GM21786 (cell line): ENCODE results near the gene PLCL1.
"Not testable (repeated sequence)": the region's sequence is repeated elsewhere in the genome, so short reads cannot be mapped to it uniquely, and the experiment has no call there.

Experiments
- ATAC-seq: cut with Tn5 transposase; IDR thresholded peaks from one replicate; pipeline ENCODE4 v1.9.1; 2021; ENCODE audit not compliant: unreplicated experiment

PLCL1 gene

DNA sequence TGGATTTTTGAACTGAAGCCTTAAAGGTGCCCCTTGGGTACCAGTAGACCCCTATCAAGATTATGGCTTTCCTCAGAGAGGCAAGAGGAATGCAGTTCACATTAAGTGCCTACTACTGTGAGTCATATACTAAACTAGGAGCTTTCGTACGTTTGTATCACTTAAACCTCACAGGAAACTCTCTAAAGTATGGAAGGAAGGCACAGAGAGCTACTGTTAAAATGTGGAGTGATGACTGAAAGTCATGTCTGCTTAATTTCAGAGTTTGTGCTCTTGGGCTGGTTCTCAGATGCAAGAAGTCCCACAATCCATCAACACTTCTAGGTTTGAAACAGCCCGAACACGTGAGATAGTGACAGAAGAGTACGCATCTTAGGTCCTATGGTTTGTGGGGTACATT is 4.7 kb downstream of the PLCL1 start:
- no peak for ATAC-seq

DNA sequence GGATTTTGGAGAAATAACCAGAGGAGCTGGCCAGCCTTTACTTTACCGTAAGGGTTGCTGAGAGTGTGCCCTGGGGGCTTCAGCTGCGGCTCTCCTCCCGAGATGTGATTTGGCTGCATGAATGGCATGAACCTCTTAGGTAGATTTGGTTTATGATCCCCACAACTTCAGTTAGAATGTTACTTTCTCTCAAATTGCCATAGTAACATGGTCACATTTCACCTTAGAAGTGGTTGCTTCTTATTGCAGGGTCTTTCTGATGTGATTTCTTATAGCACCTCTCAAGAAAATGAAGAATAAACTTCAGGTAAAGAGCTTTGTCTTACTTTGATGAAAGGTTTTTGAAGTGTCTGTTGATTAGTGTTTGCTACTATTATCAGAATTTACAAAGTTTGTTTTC is 5.6 kb downstream of the PLCL1 start:
- no peak for ATAC-seq

DNA sequence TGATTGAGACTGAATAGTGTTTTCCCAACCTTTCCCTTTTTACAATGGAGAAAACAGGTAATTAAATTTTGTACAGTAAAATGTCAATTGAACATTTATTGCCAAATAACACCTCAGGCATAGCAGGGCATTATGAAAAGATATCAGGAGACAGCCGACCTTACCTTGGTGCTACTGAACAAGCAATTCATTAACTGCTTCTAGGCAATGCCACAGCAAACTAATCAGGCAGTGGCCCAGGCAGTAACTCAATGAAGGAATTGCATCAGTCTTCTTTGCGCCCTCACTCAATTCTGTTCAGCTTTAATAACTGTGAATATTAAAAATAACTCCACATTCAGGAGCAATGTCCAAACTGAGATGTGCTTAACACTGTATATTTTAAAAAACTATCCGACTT is 6.1 kb downstream of the PLCL1 start:
- no peak for ATAC-seq

DNA sequence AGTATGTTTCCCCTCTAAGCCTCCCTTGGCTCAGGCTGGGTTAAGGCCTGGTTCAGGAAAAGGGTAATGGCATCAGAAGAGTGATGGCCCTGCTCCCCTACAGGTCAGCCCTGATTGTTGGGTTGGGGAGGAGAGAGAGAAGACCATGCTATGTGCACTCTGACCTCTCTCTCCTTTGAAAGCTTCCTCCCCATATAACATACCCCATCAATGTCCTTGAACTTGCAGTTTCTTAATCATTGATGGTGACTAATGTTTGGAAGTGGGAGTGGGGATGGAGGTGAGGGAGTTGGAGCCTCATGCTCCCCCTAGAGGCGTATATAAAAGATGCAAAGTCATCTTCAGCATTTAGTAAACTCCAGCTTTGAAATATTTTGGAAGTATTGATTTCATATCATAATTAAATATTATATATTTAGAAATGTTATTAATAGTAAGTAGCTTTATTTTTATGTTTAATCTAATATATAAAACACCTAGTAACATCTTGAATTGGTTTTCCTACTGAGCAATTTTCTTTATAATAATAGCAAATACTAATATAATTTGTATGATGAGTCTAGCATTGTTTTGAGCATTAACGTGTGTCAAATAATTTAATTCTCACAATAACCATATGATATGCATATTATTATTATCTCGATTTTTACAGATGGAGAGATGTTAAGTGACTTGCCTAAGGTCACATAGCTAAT is 8.8 kb downstream of the PLCL1 start:
- peak; percentile 52 for ATAC-seq

DNA sequence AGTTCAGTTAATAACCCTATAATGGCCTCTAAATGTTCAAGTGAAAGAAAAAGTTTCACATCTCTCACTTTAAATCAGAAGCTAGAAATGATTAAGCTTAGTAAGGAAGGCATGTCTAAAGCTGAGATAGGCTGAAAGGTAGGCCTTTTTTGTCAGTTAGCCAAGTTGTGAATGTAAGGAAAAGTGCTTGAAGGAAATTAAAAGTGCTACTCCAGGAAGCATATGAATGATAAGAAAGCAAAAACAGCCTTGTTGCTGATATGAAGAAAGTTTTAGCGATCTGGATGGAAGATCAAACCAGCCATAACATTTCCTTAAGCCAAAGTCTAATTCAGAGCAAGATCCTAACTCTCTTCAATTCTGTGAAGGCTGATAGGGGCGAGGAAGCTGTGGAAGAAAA is 10.1 kb downstream of the PLCL1 start:
- no peak for ATAC-seq

DNA sequence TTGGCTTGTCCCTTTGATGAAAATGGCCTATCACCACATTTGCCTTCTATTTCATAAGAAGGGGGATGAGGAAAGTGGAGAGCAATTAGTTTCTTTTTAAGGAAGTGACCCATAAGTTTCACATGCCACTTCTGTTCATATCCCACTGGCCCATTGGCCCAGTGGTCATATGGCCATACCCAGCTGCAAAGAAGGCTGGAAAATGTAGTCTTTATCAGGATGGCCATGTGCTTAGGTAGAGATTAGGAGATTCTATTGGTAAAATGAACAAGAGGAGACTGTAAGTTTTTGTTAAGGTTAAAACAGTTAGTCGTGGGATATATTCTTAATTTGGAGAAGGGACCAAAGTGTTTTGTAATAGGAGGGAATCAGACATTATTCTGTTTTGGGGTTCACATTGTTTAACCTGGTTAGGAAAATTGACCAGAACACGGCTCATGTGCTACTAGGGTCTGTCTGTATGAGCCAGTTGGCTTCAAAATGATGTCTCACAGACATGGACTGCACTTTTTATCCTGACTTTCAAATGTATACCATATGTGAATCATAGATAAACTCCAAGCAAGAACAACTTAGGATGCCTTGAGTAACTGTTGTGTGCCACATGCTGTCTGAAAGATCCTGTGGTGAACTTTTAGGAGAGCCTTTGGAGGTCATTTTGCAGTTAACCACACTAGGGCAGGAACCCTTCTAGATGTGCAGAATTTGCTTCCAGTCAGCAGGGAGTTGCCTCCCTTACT is 17.3 kb downstream of the PLCL1 start:
- ATAC-seq: no peak

DNA sequence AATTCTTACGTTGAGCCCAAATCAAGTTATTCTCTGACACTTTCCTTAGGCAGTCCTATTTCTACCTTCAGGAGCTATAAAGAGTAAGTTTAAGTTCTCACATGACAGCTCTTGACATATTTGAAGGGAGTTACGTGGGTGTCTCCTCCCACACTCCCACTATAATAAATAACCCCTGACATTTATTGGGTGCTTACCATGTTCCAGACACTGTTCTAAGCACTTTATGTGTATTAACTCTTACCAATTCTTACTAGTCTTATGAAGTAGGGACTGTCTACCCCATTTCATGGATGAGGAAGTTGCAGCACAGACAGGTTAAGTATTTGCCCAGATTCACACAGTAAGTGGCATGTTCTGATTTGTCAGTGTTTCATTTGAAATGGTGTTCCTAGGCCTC is 17.9 kb downstream of the PLCL1 start:
- ATAC-seq: no peak

- no peak for ATAC-seq
Measured at GRCh38 chr2:197827618-197828017, 23.2 kb downstream of the PLCL1 start.

- no peak for ATAC-seq
Measured at GRCh38 chr2:197828464-197829135, 24.2 kb downstream of the PLCL1 start.

DNA sequence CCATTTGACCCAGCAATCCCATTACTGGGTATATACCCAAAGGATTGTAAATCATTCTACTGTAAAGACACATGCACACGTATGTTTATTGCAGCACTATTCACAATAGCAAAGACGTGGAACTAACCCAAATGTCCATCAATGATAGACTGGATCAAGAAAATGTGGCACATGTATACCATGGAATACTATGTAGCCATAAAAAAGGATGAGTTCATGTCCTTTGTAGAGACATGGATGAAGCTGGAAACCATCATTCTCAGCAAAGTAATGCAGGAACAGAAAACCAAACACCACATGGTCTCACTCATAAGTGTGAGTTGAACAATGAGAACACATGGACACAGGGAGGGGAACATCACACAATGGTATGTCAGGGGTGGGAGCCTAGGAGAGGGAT is 30.4 kb downstream of the PLCL1 start:
- ATAC-seq: not testable (repeated sequence)

GRCh38 chr2:197835293-197835692 is 30.9 kb downstream of the PLCL1 start:
- ATAC-seq: no peak

GRCh38 chr2:197838036-197838435 is 33.6 kb downstream of the PLCL1 start:
- peak; percentile 99 for ATAC-seq

DNA sequence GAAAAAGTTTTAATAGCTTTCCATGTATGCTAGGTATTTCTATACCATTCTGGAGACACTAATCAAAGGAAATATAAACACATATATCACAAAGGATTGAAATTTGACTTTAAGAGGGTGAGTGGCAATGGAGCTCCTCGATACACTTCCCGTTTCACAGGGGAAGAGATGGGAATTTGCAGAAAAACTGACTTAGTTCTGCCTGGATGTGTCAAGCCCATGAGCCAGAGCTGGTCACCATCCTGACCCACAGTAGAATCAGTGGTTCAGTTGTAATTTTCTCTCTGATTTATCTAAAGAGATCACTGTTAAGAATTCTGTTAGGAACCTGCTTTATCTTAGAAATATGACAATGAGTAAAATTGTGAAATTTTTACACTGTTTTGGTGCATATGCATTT is 34.2 kb downstream of the PLCL1 start:
- no peak for ATAC-seq

GRCh38 chr2:197839327-197839726 is 34.9 kb downstream of the PLCL1 start:
- ATAC-seq: no peak

DNA sequence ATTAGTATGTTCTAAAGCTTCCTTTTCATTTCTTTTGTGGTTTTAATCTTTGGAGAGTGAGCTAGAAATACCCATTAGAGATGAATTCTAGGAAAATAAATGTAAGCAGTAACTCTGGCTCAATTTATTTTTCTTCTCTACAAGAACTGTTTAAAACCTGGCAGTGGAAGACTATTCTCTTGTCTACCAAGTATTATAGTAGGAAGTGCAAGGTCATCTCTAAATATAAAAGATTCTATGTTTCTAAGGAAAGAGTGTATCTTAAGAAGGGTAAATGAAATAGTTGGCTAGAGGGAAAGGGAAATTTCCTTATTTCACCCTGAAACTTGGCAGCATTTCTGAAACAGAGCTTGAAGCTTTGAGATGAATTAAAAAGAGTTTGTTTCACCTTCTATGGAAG is 35.5 kb downstream of the PLCL1 start:
- ATAC-seq: no peak

DNA sequence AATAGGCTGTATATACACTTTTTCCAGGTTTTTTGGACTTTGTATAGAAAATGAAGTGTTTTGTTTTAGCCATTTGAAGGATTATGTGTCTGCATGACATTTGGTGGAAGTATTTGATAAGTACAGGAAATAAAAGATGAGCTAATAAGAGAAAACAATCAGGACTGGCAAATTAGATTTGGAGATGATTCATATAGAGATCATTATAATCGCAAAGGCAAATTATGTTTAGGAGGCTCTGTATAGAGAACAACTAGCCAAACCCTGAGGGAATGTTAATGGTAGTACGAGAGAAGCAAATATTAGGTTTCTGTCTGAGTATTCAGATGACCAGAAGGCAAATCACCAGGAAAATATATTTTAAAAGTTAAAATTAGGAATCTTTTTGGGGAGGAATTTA is 41.7 kb downstream of the PLCL1 start:
- ATAC-seq: no peak

- no peak for ATAC-seq
Measured at GRCh38 chr2:197846777-197847176, 42.4 kb downstream of the PLCL1 start.

GRCh38 chr2:197847651-197848401 is 43.4 kb downstream of the PLCL1 start:
- no peak for ATAC-seq

DNA sequence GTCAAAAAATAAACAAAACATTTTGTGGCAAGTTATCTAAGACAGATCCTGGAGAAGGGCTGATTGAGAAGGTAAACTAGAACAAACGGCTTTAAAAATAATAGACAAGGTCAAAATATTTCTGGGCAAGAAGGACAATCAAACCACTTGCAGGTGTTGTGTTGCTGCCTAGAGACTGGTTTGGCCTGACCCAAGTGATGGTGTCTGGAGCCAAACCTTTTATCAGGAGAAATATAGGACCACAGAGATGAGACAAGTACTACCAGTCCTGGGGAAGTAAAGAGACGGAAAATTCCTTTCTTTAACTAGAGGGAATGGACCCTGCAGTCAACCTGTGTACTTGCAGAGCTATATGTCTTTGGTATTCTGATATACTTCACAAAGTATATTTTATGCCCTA is 44.2 kb downstream of the PLCL1 start:
- no peak for ATAC-seq

DNA sequence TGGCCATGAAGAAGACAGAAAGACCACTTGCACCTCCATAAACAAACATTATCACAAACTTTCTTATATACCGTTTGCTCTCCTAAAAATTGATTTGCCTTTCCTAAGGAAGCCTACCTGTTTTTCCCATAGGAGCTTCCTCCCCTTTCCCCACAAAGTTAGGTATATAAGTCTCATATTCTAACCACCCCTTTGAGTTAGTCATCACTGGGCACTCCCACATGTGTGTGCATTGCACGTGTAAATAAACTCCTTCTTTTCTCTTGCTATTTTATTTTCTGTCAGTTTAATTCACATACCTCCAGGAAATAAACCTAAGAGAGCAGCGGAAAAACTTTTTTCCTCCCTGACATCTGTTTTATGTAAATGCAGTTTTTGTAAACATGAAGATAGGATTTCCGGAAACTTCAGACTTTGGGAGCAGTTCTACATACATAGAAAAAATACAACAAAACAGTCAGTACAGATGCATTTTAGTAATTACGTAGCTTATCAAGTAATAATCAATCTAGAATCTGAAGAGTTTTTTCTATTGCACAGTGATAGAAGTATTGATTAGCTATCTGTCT is 46.6 kb downstream of the PLCL1 start:
- no peak for ATAC-seq

GRCh38 chr2:197851451-197851850 is 47.1 kb downstream of the PLCL1 start:
- ATAC-seq: no peak
